ENCODE data around the gene TMEM254.
"Not testable (repeated sequence)": the region's sequence is repeated elsewhere in the genome, so short reads cannot be mapped to it uniquely, and the experiment has no call there.

Gene TMEM254

GRCh38 chr10:80078448-80079311 lies at the start of gene TMEM254:
Gene TMEM254 (plus strand): TSS chr10:80078665. CDS start chr10:80078700, 35 bp downstream.
- peak; percentile 81 to 89 for DNase-seq

GRCh38 chr10:80029205-80029604 lies 49.3 kb upstream of the TMEM254 start:
- peak in 1 of 2 experiments; percentile 8 for DNase-seq

- not testable (repeated sequence) for DNase-seq
Measured at GRCh38 chr10:80029865-80030264, 48.6 kb upstream of the TMEM254 start.

- DNase-seq = no peak
Measured at GRCh38 chr10:80032503-80032902, 46.0 kb upstream of the TMEM254 start.

GRCh38 chr10:80034766-80035165 lies 43.7 kb upstream of the TMEM254 start:
- not testable (repeated sequence) for DNase-seq

- DNase-seq = not testable (repeated sequence)
Measured at GRCh38 chr10:80035430-80035829, 43.0 kb upstream of the TMEM254 start.

GRCh38 chr10:80036921-80037500 lies 41.5 kb upstream of the TMEM254 start:
- not testable (repeated sequence) for DNase-seq

GRCh38 chr10:80038226-80038625 lies 40.2 kb upstream of the TMEM254 start:
- DNase-seq = not testable (repeated sequence)

GRCh38 chr10:80041162-80041561 lies 37.3 kb upstream of the TMEM254 start:
- DNase-seq = no peak

- DNase-seq = not testable (repeated sequence)
Measured at GRCh38 chr10:80044935-80045334, 33.5 kb upstream of the TMEM254 start.

GRCh38 chr10:80046629-80047441 lies 31.6 kb upstream of the TMEM254 start:
- DNase-seq = peak; percentile 55

GRCh38 chr10:80050752-80051151 lies 27.7 kb upstream of the TMEM254 start:
- no peak for DNase-seq

GRCh38 chr10:80051993-80052392 lies 26.5 kb upstream of the TMEM254 start:
- DNase-seq = no peak

- DNase-seq = no peak
Measured at GRCh38 chr10:80055760-80056159, 22.7 kb upstream of the TMEM254 start.

- no peak for DNase-seq
Measured at GRCh38 chr10:80057171-80057570, 21.3 kb upstream of the TMEM254 start.

GRCh38 chr10:80064120-80064886 lies 14.2 kb upstream of the TMEM254 start:
- no peak for DNase-seq

GRCh38 chr10:80066809-80067208 lies 11.7 kb upstream of the TMEM254 start:
- DNase-seq = no peak

GRCh38 chr10:80067821-80068220 lies 10.6 kb upstream of the TMEM254 start:
- DNase-seq = not testable (repeated sequence)

GRCh38 chr10:80068270-80068669 lies 10.2 kb upstream of the TMEM254 start:
- DNase-seq = no peak

- DNase-seq = no peak
Measured at GRCh38 chr10:80070057-80070456, 8.4 kb upstream of the TMEM254 start.

GRCh38 chr10:80072584-80072983 lies 5.9 kb upstream of the TMEM254 start:
- no peak for DNase-seq

GRCh38 chr10:80075781-80076180 lies 2.7 kb upstream of the TMEM254 start:
- DNase-seq = no peak
